ENCODE data around the gene TOPAZ1. TPM values are rescaled to one million over a fixed set of nuclear protein-coding genes. Genes with fewer than 3 reads are reported as not detected.

Gene TOPAZ1
- total and polyA plus RNA-seq, 2 of the 4 experiments (the other 2 are of a cell fraction), result not detected

DNA sequence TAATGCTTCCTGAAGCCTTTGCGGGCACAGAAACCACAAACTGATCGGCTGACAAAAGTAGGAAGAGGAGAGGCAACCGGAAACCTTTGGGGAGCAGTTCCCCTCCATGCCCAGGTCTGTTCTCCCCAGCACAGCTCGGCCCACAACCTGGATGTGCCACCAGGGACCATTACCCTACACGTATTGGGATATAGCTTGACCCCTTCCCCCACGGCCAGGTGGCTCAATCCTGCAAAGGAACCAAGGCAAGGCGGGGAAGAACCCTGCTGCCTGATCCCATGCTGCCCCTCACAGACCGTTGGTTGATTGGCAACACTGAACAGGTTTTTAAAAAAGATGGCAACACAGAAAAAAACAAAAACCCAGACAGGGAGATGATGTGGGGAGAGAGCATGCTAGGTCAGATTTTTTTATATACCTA, 77.2 kb downstream of the TOPAZ1 start:
- POLR2A ChIA-PET (ENCODE audit: unreplicated experiment), result no interaction called here
- no peak overlapping the region for H2BK20ac ChIP-seq (ENCODE audit: low read depth, low read length)
- H2BK5ac ChIP-seq (ENCODE audit: low read depth, low read length, poor library complexity, severe bottlenecking), result no peak overlapping the region
- H3K27ac ChIP-seq (ENCODE audit: insufficient read depth, low read length), result no peak overlapping the region
- H3K36me3 ChIP-seq (ENCODE audit: control insufficient read depth, insufficient read depth, low read length), result no peaks in the 10 kb centered on the region
- no peak overlapping the region for H3K18ac ChIP-seq (ENCODE audit: low read depth, low read length)
- H4K20me1 ChIP-seq (ENCODE audit: insufficient read depth, low read length), result no peaks in the 10 kb centered on the region
- H3K27me3 ChIP-seq (ENCODE audit: control insufficient read depth, insufficient read depth, low read length), result peaks cover 3% of the 10 kb centered on the region; the same call in 1 of the 2 replicates
- no peak overlapping the region for H2AFZ ChIP-seq (replicated peaks; ENCODE audit: low read length, poor library complexity)
- DNase-seq, result no peak
- no peak overlapping the region for H3K23ac ChIP-seq (ENCODE audit: low read depth, low read length)
- H3K4me1 ChIP-seq (ENCODE audit: control insufficient read depth, insufficient read depth, low read length), result no peaks in the 10 kb centered on the region
- H3K9me1 ChIP-seq (ENCODE audit: insufficient read depth, low read length), result no peaks in the 10 kb centered on the region
- H3K56ac ChIP-seq (ENCODE audit: extremely low read depth, insufficient read depth, low read length), result no peak overlapping the region
- in situ Hi-C loops (cut with MboI; ENCODE audit: low sequenced_read_pairs), result no loop called here
- no peak for TF ChIP-seq FOS (IDR thresholded peaks at IDR 0.05; ENCODE audit: low read depth, low read length)
- TF ChIP-seq BHLHE40 (IDR thresholded peaks at IDR 0.05; ENCODE audit: low read depth, low read length), result no peak
- TF ChIP-seq, protein P1, sequence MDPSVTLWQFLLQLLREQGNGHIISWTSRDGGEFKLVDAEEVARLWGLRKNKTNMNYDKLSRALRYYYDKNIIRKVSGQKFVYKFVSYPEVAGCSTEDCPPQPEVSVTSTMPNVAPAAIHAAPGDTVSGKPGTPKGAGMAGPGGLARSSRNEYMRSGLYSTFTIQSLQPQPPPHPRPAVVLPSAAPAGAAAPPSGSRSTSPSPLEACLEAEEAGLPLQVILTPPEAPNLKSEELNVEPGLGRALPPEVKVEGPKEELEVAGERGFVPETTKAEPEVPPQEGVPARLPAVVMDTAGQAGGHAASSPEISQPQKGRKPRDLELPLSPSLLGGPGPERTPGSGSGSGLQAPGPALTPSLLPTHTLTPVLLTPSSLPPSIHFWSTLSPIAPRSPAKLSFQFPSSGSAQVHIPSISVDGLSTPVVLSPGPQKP (IDR thresholded peaks at IDR 0.05; ENCODE audit: borderline replicate concordance, low read depth, low read length), result no peak
- TF ChIP-seq RAD21 (IDR thresholded peaks at IDR 0.05; ENCODE audit: low read length), result no peak
- TF ChIP-seq, protein P2, sequence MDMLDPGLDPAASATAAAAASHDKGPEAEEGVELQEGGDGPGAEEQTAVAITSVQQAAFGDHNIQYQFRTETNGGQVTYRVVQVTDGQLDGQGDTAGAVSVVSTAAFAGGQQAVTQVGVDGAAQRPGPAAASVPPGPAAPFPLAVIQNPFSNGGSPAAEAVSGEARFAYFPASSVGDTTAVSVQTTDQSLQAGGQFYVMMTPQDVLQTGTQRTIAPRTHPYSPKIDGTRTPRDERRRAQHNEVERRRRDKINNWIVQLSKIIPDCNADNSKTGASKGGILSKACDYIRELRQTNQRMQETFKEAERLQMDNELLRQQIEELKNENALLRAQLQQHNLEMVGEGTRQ (IDR thresholded peaks at IDR 0.05; ENCODE audit: low read depth, low read length), result no peak
- TF ChIP-seq CEBPB (IDR thresholded peaks at IDR 0.05; ENCODE audit: low read depth, low read length), result no peak
- no peak for TF ChIP-seq RFX5 (IDR thresholded peaks at IDR 0.05; ENCODE audit: low read depth, low read length)
- TF ChIP-seq CHD1 (IDR thresholded peaks at IDR 0.05; ENCODE audit: low read depth, low read length), result no peak
- TF ChIP-seq MXI1 (IDR thresholded peaks at IDR 0.05; ENCODE audit: borderline replicate concordance, low read depth, low read length), result no peak
- no peak for TF ChIP-seq RCOR1 (IDR thresholded peaks at IDR 0.05; ENCODE audit: insufficient replicate concordance, low read length)
- TF ChIP-seq NFE2L2 (IDR thresholded peaks at IDR 0.05; ENCODE audit: low read depth, low read length), result no peak
- TF ChIP-seq MAZ (IDR thresholded peaks at IDR 0.05; ENCODE audit: borderline replicate concordance, low read depth, low read length), result no peak
- H2BK15ac ChIP-seq (ENCODE audit: low read depth, low read length), result no peak overlapping the region
- CTCF ChIA-PET, result no interaction called here
- H2AK9ac ChIP-seq (replicated peaks; ENCODE audit: low read depth, low read length, poor library complexity), result no peak overlapping the region
- no TSS peak for BruUV-seq (replicated peaks)
- no peak overlapping the region for H4K91ac ChIP-seq (ENCODE audit: insufficient read depth, low read depth, low read length)
- H3K4ac ChIP-seq (ENCODE audit: low read depth, low read length), result no peak overlapping the region
- H4K8ac ChIP-seq (ENCODE audit: low read depth in 2 of 2, low read length in 2 of 2), result no peak overlapping the region
- no peak overlapping the region for H3K14ac ChIP-seq (replicated peaks; ENCODE audit: low read depth, low read length)
- no peak overlapping the region for H4K5ac ChIP-seq (ENCODE audit: low read depth, low read length)
- no CpG with 5 or more reads among the region's 8 CpGs for WGBS, 2 experiments (ENCODE audit: extremely low coverage in 2 of 2, insufficient read length in 1 of 2)
- no peak overlapping the region for H3K4me2 ChIP-seq (ENCODE audit: low read depth, low read length)
- no peak for ATAC-seq (ENCODE audit: low read depth)
- H3K79me1 ChIP-seq (ENCODE audit: low read depth in 1 of 2, low read length in 2 of 2), result no peaks in the 10 kb centered on the region
- dilution Hi-C loops (cut with HindIII; ENCODE audit: low sequenced_read_pairs, unreplicated experiment), result no loop called here
- H3K9me3 ChIP-seq (ENCODE audit: control insufficient read depth, insufficient read depth, low read length), result no peaks in the 10 kb centered on the region
- intact Hi-C loops (cut with micrococcal nuclease), result no loop called here
- no peak overlapping the region for H3K4me3 ChIP-seq (ENCODE audit: insufficient read depth, low read depth, low read length)
- H3K9ac ChIP-seq (ENCODE audit: low read depth, low read length), result no peak overlapping the region
- no peak overlapping the region for H2BK120ac ChIP-seq (ENCODE audit: low read depth, low read length)
- H2AK5ac ChIP-seq (ENCODE audit: low read depth, low read length), result no peak overlapping the region

Data from IMR-90 (cell line).